ENCODE results near the gene ARID2. TPM values are rescaled to one million over a fixed set of nuclear protein-coding genes. Genes with fewer than 3 reads are reported as not detected.

ARID2 gene
- polyA plus RNA-seq, 1 experiment, result 18.5 TPM

GRCh38 chr12:45730084-45730347 lies 510 bp downstream of the ARID2 start:
- Histone ChIP-seq H3K27ac (ENCODE audit: low read depth, low read length) (peak overlapping the region; percentile 93), H3K27me3 (ENCODE audit: control insufficient read depth, insufficient read depth, low read length) (no peaks in the 10 kb centered on the region), H3K4me3 (ENCODE audit: low read depth, low read length) (peak overlapping the region; percentile 88), H3K9me3 (ENCODE audit: control insufficient read depth, insufficient read depth, low read length) (no peaks in the 10 kb centered on the region)
- DNase-seq (ENCODE audit: low read depth, low spot score), result no peak
- POLR2A ChIA-PET, result no interaction called here
- CTCF ChIA-PET, result interaction anchor here (0.7 to 1.7 kb wide), 4 partner anchors 13 to 538 kb away, joined by 3 to 11 read pairs (median 5); no protein-coding TSS in a partner anchor
- TF ChIP-seq CTCF (IDR thresholded peaks at IDR 0.05; ENCODE audit: low read depth, low read length), result no peak

- no peak for TF ChIP-seq CTCF (IDR thresholded peaks at IDR 0.05; ENCODE audit: low read depth, low read length)
- H3K27ac ChIP-seq (ENCODE audit: low read depth, low read length), result peak overlapping the region; percentile 82
- ChIA-PET CTCF (interaction anchor here (0.7 to 1.7 kb wide), 4 partner anchors 12 to 539 kb away, joined by 3 to 11 read pairs (median 5); no protein-coding TSS in a partner anchor), POLR2A (no interaction called here)
- no peak for DNase-seq (ENCODE audit: low read depth, low spot score)
- H3K27me3 ChIP-seq (ENCODE audit: control insufficient read depth, insufficient read depth, low read length), result no peaks in the 10 kb centered on the region
- no peaks in the 10 kb centered on the region for H3K9me3 ChIP-seq (ENCODE audit: control insufficient read depth, insufficient read depth, low read length)
- peak overlapping the region; percentile 88 for H3K4me3 ChIP-seq (ENCODE audit: low read depth, low read length)
Observed at GRCh38 chr12:45730348-45731189, 1.1 kb downstream of the ARID2 start.

- no peak overlapping the region for H3K27ac ChIP-seq (ENCODE audit: low read depth, low read length)
- CTCF ChIA-PET, result no interaction called here
- TF ChIP-seq CTCF (IDR thresholded peaks at IDR 0.05; ENCODE audit: low read depth, low read length), result no peak
- no peak for DNase-seq (ENCODE audit: low read depth, low spot score)
- no peaks in the 10 kb centered on the region for H3K9me3 ChIP-seq (ENCODE audit: control insufficient read depth, insufficient read depth, low read length)
- POLR2A ChIA-PET, result no interaction called here
- peak overlapping the region; percentile 88 for H3K4me3 ChIP-seq (ENCODE audit: low read depth, low read length)
- no peaks in the 10 kb centered on the region for H3K27me3 ChIP-seq (ENCODE audit: control insufficient read depth, insufficient read depth, low read length)
Observed at GRCh38 chr12:45731190-45731775, 1.8 kb downstream of the ARID2 start.

GRCh38 chr12:45732250-45732649 lies 2.7 kb downstream of the ARID2 start:
- no peak for TF ChIP-seq CTCF (IDR thresholded peaks at IDR 0.05; ENCODE audit: low read depth, low read length)
- ChIA-PET CTCF (no interaction called here), POLR2A (no interaction called here)
- Histone ChIP-seq H3K4me3 (ENCODE audit: low read depth, low read length) (peak overlapping the region; percentile 88), H3K9me3 (ENCODE audit: control insufficient read depth, insufficient read depth, low read length) (no peaks in the 10 kb centered on the region; the same call in 1 of the 2 replicates), H3K27me3 (ENCODE audit: control insufficient read depth, insufficient read depth, low read length) (no peaks in the 10 kb centered on the region), H3K27ac (ENCODE audit: low read depth, low read length) (no peak overlapping the region)
- no peak for DNase-seq (ENCODE audit: low read depth, low spot score)

- no peaks in the 10 kb centered on the region for H3K27me3 ChIP-seq (ENCODE audit: control insufficient read depth, insufficient read depth, low read length)
- ChIA-PET CTCF (interaction anchor here (0.9 kb wide), 1 partner anchor 189 kb away, joined by 3 read pairs; no protein-coding TSS in a partner anchor), POLR2A (no interaction called here)
- TF ChIP-seq CTCF (IDR thresholded peaks at IDR 0.05; ENCODE audit: low read depth, low read length), result no peak
- DNase-seq (ENCODE audit: low read depth, low spot score), result no peak
- H3K9me3 ChIP-seq (ENCODE audit: control insufficient read depth, insufficient read depth, low read length), result no peaks in the 10 kb centered on the region; the same call in 1 of the 2 replicates
- H3K27ac ChIP-seq (ENCODE audit: low read depth, low read length), result no peak overlapping the region
- no peak overlapping the region; the same call in 1 of the 2 replicates for H3K4me3 ChIP-seq (ENCODE audit: low read depth, low read length)
Observed at GRCh38 chr12:45732936-45733335, 3.4 kb downstream of the ARID2 start.
